Adrenal gland (tissue), 5 donors: ENCODE measurements around the gene SNX20.

Source experiments
- POLR2A ChIP-seq, 2 donors: fragments of 450-650 bp; IDR thresholded peaks; one replicate each; pipeline ENCODE4 v1.6.1; 2017; ENCODE audit warnings: antibody characterized with exemption in 2 of 2, mild to moderate bottlenecking in 2 of 2, moderate library complexity in 1 of 2
- TF ChIP-seq, protein P1 (sequence below), 6 experiments: fragments of 450-650 bp in 4 of 6; fragments of 200-600 bp in 2 of 6; sonication (generic) in 1 of 6; IDR thresholded peaks; 1 replicate in 5 of 6; 2 replicates in 1 of 6; pipeline versions ENCODE4 v1.5.1 to v1.8.0; 2016 to 2021; ENCODE audit warnings: antibody characterized with exemption in 6 of 6, mild to moderate bottlenecking in 2 of 6, moderate library complexity in 1 of 6
- donor health status: DM: no; HTN: no; CAD: no.

- TF ChIP-seq, protein P1, sequence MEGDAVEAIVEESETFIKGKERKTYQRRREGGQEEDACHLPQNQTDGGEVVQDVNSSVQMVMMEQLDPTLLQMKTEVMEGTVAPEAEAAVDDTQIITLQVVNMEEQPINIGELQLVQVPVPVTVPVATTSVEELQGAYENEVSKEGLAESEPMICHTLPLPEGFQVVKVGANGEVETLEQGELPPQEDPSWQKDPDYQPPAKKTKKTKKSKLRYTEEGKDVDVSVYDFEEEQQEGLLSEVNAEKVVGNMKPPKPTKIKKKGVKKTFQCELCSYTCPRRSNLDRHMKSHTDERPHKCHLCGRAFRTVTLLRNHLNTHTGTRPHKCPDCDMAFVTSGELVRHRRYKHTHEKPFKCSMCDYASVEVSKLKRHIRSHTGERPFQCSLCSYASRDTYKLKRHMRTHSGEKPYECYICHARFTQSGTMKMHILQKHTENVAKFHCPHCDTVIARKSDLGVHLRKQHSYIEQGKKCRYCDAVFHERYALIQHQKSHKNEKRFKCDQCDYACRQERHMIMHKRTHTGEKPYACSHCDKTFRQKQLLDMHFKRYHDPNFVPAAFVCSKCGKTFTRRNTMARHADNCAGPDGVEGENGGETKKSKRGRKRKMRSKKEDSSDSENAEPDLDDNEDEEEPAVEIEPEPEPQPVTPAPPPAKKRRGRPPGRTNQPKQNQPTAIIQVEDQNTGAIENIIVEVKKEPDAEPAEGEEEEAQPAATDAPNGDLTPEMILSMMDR (IDR thresholded peaks at IDR 0.05): no peak
- TF ChIP-seq POLR2A (IDR thresholded peaks at IDR 0.05): no peak
These were observed 27.2 kb downstream of the SNX20 start for GRCh38 chr16:50653633-50654519.
